HEK293 (cell line): ENCODE measurements around the gene TTC7B.

Source experiments
- CTCF ChIA-PET: fragments of 350-600 bp; formaldehyde crosslinking; extraction: SDS; loops from one replicate; lab custom pipeline; 2021; ENCODE audit warnings: antibody characterized with exemption; lab: Yijun Ruan, JAX
- POLR2A ChIA-PET: fragments of 300-600 bp; formaldehyde crosslinking; extraction: SDS; loops from one replicate; lab custom pipeline; 2020; ENCODE audit warnings: antibody characterized with exemption, inconsistent platforms; lab: Yijun Ruan, JAX
- H3K27ac ChIP-seq: fragments of 200-500 bp; sonication (Bioruptor generic); 2 replicates; pipeline ENCODE4 v1.5.1; 2014; ENCODE audit warnings: low read depth, low read length, control low read depth, inconsistent platforms; ENCODE audit errors: extremely low read depth
- H3K36me3 ChIP-seq, 2 experiments: fragments of 200-500 bp in 1 of 2; sonication (Bioruptor generic) in 1 of 2; 1 replicate in 1 of 2; 2 replicates in 1 of 2; pipeline ENCODE4 v1.5.1; 2014 to 2017; ENCODE audit warnings: inconsistent platforms in 2 of 2, low read length in 2 of 2; ENCODE audit not compliant: control insufficient read depth in 2 of 2, insufficient read depth in 1 of 2
- H3K4me1 ChIP-seq: fragments of 200-500 bp; sonication (Bioruptor generic); 2 replicates; pipeline ENCODE4 v1.5.1; 2014; ENCODE audit warnings: mild to moderate bottlenecking, low read length, inconsistent platforms; ENCODE audit not compliant: control insufficient read depth, insufficient read depth
- H3K4me3 ChIP-seq: 2 replicates; pipeline ENCODE4 v1.5.1; 2011; ENCODE audit warnings: low read depth, mild to moderate bottlenecking, control low read depth, low read length, moderate library complexity
- H3K9me3 ChIP-seq: fragments of 200-500 bp; sonication (Bioruptor generic); 2 replicates; pipeline ENCODE4 v1.5.1; 2014; ENCODE audit warnings: low read depth, low read length, inconsistent platforms; ENCODE audit not compliant: control insufficient read depth, insufficient read depth
- SALL2 ChIP-seq: fragments of 450-650 bp; formaldehyde crosslinking; IDR thresholded peaks from 2 replicates; pipeline ENCODE4 v1.5.0; 2017; ENCODE audit warnings: missing biosample characterization, mild to moderate bottlenecking, missing genetic modification characterization, borderline replicate concordance
- SCRT1 ChIP-seq: fragments of 450-650 bp; formaldehyde crosslinking; IDR thresholded peaks from 2 replicates; pipeline ENCODE4 v1.5.1; 2016; ENCODE audit warnings: missing biosample characterization, missing genetic modification characterization, borderline replicate concordance
- SCRT2 ChIP-seq: fragments of 450-650 bp; formaldehyde crosslinking; IDR thresholded peaks from 2 replicates; pipeline ENCODE4 v1.5.1; 2016; ENCODE audit warnings: missing biosample characterization, missing genetic modification characterization
- TSHZ1 ChIP-seq: fragments of 450-650 bp; formaldehyde crosslinking; IDR thresholded peaks from 2 replicates; pipeline ENCODE4 v1.5.1; 2016; ENCODE audit warnings: missing biosample characterization, missing genetic modification characterization, borderline replicate concordance
- WT1 ChIP-seq: fragments of 450-650 bp; formaldehyde crosslinking; IDR thresholded peaks from 2 replicates; pipeline ENCODE4 v1.5.1; 2016; ENCODE audit warnings: missing biosample characterization, missing genetic modification characterization
- ZBTB11 ChIP-seq: fragments of 450-650 bp; formaldehyde crosslinking; conservative IDR thresholded peaks from 2 replicates; pipeline ENCODE4 v1.5.1; 2016; ENCODE audit warnings: low read depth, missing biosample characterization, missing genetic modification characterization
- ZBTB26 ChIP-seq: fragments of 450-650 bp; formaldehyde crosslinking; optimal IDR thresholded peaks from 2 replicates; pipeline ENCODE3; 2016; ENCODE audit warnings: missing biosample characterization, mild to moderate bottlenecking, missing genetic modification characterization
- ZFP69B ChIP-seq: fragments of 450-650 bp; formaldehyde crosslinking; IDR thresholded peaks from 2 replicates; pipeline ENCODE4 v1.5.1; 2016; ENCODE audit warnings: missing biosample characterization, missing genetic modification characterization
- ZNF146 ChIP-seq: fragments of 450-650 bp; formaldehyde crosslinking; IDR thresholded peaks from 2 replicates; pipeline ENCODE4 v1.5.1; 2016; ENCODE audit warnings: missing biosample characterization, missing genetic modification characterization
- ZNF155 ChIP-seq: fragments of 450-650 bp; formaldehyde crosslinking; IDR thresholded peaks from 2 replicates; pipeline ENCODE4 v1.5.1; 2016; ENCODE audit warnings: missing biosample characterization, missing genetic modification characterization
- ZNF18 ChIP-seq: fragments of 450-650 bp; formaldehyde crosslinking; IDR thresholded peaks from 2 replicates; pipeline ENCODE4 v1.5.1; 2016; ENCODE audit warnings: missing biosample characterization, missing genetic modification characterization
- ZNF37A ChIP-seq: fragments of 450-650 bp; IDR thresholded peaks from 2 replicates; pipeline ENCODE4 v1.5.1; 2018; ENCODE audit warnings: missing biosample characterization, missing genetic modification characterization
- ZNF510 ChIP-seq: fragments of 450-650 bp; formaldehyde crosslinking; IDR thresholded peaks from 2 replicates; pipeline ENCODE4 v1.5.1; 2018; ENCODE audit warnings: mild to moderate bottlenecking, missing genetic modification characterization, missing biosample characterization; ENCODE audit not compliant: insufficient replicate concordance
- ZSCAN18 ChIP-seq: fragments of 450-650 bp; formaldehyde crosslinking; IDR thresholded peaks from 2 replicates; pipeline ENCODE4 v1.5.1; 2016; ENCODE audit warnings: missing biosample characterization, missing genetic modification characterization
- ZSCAN30 ChIP-seq: fragments of 450-650 bp; IDR thresholded peaks from 2 replicates; pipeline ENCODE4 v1.5.1; 2018; ENCODE audit warnings: missing biosample characterization, mild to moderate bottlenecking, missing genetic modification characterization, moderate library complexity
- ZSCAN5A ChIP-seq: fragments of 450-650 bp; formaldehyde crosslinking; IDR thresholded peaks from 2 replicates; pipeline ENCODE4 v1.5.1; 2016; ENCODE audit warnings: missing biosample characterization, missing genetic modification characterization
- ZXDB ChIP-seq: fragments of 450-650 bp; formaldehyde crosslinking; IDR thresholded peaks from 2 replicates; pipeline ENCODE4 v1.5.1; 2016; ENCODE audit warnings: missing biosample characterization, missing genetic modification characterization

TTC7B gene

GRCh38 chr14:90549794-90550641 is 266.2 kb downstream of the TTC7B start:
- H3K4me3 ChIP-seq: no peak overlapping the region
- TF ChIP-seq ZNF146 (tag by site-specific recombination) (no peak), ZSCAN18 (tag by site-specific recombination) (no peak), ZSCAN30 (tag by site-specific recombination) (no peak), ZNF155 (no peak), ZFP69B (tag by site-specific recombination) (no peak), WT1 (tag by site-specific recombination) (no peak), TSHZ1 (tag by site-specific recombination) (no peak), SALL2 (tag by site-specific recombination) (no peak), SCRT1 (tag by site-specific recombination) (0 out of 2 replicates have a peak, but pooled peaks have one; percentile 45), SCRT2 (tag by site-specific recombination) (peak; percentile 76), ZBTB26 (tag by site-specific recombination) (no peak), ZBTB11 (no peak), ZNF18 (tag by site-specific recombination) (no peak), ZXDB (tag by site-specific recombination) (no peak), ZNF510 (tag by site-specific recombination) (no peak), ZNF37A (tag by site-specific recombination) (no peak), ZSCAN5A (tag by site-specific recombination) (no peak)
- TF ChIP-seq, all 188 proteins: peak for 2
- no peaks in the 10 kb centered on the region for H3K9me3 ChIP-seq
- ChIA-PET POLR2A (no interaction called here), CTCF (interaction anchor here (0.6 kb wide), 1 partner anchor 57 kb away, joined by 4 read pairs; no protein-coding TSS in a partner anchor)
- H3K36me3 ChIP-seq: no peaks in the 10 kb centered on the region
- H3K4me1 ChIP-seq: no peaks in the 10 kb centered on the region
- no peak overlapping the region for H3K27ac ChIP-seq
